Left forelimb (tissue), 1 donor: ENCODE measurements around the gene SMYD3.
"Not testable (repeated sequence)": the region's sequence is repeated elsewhere in the genome, so short reads cannot be mapped to it uniquely, and the experiment has no call there.

Source experiments
- DNase-seq: peaks from one replicate; pipeline ENCODE4 v3.0.0-alpha.2; 2018; ENCODE audit warnings: low spot score

The SMYD3 gene

DNA sequence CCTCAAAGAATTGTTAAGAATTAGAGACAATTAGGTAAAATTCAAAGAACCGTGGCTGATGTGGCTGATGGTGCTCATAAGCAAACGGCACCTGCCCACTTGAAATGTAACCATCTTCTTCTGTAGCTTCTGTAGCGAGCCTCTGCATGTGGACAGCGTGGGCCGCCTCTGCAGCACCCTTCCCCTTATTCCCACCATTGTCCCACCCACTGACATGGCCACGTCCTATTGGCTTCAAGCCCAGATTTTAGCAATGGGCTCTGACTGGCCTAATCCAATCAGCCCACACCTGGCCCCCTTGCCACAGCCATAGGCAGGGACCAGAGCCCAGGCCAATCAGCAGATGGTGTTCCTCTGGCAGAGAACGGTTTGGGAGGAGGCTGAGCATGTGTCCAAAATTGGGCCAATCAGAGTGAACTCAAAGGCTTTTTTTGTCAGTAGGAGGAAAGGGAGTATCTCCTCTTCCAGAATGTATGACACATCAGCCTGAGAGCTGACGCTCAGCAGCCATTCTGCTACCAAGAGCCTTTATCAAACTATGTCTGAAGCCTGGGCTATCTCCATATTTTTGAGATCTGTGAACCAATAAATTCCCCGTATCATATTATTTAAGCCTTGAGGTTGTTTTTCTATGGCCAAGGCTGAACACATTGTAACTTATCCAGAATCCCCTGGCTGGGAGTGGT, 518.5 kb downstream of the SMYD3 start:
- no peak for DNase-seq

DNA sequence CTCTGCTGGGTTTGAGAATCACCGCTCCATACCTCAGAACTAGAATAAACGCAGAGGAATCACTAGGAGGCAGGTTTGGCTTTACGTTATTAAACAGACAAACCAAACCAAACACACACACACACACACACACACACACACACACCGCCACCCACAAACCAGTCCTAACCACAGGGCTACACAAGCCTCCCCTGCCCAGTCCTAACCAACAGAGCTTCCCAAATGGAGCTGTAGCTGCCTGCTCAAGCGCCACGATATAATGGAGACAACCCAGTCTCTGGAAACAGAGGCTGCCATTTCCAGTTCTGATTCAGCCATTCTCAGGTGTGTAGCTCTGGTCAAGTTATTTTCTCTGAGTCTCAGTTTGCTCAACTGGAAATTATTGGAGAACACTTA, 519.1 kb downstream of the SMYD3 start:
- DNase-seq, result no peak

DNA sequence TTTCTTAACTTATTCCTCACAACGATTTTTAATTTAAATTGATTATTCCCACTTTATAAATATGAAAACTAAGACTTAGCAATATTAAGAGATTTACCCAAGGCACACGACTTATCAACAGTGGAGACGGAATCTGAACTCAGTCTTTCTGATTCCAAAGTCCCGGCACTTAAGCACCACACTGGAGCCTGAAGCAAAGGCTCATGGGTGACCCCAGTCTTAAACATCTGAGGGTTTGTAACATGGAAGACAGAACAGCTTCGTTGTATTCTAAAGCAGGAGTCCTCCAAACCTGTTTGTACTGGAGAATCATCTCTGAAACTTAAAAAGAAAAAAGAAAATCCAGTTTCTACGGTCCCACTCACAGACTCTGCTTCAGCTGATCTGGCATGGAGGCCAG, 519.5 kb downstream of the SMYD3 start:
- DNase-seq, result no peak

DNA sequence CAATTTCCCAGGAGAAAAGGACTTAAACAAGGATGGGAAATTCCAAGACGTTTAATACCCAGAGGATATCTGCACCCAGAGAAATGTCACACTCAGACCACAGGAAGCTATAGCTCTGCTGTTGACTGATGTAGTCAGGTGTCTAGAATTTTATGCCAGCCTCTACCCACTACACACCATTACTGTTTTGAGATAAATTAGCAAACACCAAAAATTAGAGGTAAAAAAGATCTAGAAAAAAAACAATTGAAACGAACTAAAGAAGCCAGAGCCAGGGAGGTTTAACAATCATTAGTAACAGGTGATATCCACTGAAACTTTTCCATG, 519.9 kb downstream of the SMYD3 start:
- DNase-seq, result no peak

DNA sequence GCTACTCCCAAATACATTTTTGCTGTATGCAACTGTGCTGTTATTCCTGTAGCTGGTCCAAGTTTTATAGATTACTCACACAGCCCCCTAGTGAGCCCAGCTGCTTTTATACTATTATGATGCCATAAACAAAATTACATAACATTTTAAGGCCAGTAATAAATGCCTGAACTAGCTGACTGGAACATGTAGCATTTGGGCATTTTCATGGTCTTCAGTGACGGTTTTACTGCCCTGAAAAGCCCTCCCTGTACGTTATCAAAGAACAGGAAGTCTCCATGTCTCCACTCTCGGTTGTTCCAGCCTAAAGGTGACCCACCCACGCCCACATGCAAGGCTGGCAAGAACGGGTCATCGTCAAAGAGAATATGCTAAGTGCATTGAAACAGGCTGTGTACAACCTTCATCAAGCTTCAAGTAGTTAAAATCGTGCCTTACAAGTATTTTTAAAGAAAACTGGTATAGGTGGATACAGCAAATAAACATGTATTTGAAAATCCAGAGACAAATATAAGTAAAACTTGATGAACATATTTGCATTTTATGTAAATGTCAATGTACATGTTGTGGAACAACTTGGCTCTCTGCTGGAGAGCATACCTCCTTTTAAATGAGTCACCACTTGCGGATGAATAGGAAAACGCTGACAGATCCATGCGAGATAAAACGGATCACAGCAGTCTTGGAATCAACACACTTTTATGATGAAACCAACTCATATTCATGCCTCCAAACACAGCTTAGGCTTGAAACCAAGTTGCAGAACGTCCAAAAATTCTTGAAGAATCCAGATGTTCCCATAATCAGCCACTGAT, 520.5 kb downstream of the SMYD3 start:
- no peak for DNase-seq

DNA sequence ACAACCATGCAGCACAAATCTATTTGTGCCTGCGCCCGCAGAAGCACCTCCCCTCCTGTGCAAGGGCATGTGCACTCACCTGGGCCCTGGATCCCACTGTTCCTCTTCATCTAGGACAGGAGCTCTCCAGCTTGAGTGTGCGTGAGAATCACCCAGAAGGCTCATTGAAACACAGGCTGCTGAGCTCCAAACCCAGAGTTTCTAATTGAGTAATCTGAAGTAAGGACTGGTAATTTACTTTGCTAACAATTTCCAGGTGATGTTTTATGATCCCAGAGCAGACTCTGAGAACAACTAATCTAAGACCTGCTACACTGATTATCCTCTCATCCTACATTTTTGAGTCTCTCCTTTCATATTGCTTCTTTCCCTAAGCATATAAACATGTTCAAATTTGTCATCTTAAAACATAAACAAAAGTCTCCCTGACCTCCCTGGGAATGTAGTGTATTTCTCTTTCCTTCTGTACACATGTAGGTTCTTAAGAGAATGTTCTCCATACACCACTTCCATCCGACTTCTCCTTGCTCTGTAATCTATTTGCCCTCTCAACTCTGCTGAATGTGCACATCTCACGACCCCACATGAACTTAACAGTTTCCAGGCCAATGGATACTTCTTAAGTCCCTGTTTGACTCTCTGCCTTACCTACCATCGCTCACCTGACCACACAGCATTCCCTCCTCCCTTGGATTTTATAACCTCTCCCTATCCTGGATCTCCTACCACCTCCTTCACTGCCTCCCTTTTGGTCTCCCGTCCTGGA, 522.5 kb downstream of the SMYD3 start:
- DNase-seq, result no peak

DNA sequence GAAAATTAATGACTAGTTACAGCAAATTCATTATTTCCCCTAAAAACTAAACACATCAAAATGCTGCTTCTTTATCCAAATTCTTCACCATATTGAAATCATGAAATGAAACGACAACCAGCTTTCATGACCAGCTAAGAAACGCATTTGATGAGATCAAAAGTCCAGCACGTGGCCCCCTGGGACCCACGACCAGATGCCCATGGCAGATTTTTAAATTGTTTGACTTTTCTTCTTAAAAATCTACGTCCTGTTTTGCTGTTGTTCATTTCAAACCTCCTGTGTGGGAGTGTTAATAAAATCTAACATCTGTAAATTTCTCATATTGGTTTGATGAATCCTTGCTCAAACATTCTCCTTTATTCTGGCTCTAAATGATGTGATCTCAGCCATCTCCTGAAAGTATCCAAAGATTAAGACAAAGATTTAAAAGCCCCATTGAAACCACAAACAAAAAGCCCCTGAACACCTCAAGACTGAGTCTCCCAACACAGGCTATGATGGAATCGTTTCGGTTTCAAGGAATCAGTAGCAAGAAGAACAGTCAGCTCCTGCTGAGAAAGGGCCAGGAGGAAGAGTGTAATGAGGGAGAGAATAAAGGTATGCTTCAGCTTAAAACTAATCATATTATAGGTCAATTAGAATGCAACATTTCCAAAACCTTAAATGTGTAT, 523.6 kb downstream of the SMYD3 start:
- DNase-seq, result no peak

DNA sequence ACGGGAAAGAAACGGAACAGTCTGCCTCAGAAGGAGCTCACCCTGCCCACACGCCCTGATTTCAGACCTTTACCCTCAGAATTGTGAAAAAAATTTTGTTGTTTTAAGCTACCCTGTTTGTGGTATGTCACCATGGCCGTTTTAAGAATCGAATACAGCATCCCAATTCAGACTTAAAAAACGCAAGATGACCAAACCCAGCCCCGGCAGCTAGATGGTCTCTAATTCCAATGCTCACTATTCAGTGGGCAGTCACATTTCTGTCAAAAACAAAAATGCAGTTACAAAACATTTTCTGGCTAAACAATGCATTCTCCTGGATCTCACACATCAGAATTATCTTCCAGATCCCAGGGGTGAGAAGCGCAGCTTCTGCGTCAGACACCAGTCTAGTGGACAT, 527.5 kb downstream of the SMYD3 start:
- no peak for DNase-seq

DNA sequence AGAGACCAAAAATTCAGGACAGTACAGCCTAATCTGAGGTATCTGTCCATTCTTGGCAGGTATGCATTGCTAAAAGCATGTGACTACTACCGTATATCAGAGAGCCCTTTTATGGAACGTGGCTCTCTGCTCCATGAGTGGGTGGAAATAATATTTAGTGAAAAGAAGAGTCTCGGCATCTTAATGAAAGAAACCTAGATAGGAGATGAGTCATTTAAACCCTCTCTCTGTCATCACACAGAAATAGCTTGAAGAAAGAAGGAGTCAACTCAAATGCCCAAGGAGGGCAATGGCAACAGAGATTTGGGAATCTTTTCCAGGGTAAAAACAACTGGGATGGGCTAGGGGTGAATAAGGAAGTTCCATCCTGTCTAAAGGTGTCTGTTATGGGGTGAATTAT, 528.2 kb downstream of the SMYD3 start:
- no peak for DNase-seq

DNA sequence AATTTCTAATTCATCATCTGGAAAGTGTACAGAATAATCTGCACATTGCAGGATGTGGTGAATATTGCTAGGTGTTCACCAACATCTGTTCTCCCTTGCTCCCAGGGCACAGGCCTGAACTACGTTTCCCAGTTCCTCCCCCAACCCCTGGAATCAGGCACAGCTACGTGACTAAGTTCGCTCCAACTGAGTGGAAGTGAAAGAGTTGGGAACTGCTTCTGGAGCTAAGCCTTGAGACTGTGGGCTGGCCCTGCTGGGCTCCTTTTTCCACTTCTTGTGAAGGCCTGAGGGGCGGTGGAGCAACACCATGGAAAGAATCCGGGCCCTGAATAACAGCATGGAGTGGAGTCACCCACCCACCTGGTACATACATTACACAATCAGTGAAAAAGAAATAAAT, 534.6 kb downstream of the SMYD3 start:
- DNase-seq, result no peak

DNA sequence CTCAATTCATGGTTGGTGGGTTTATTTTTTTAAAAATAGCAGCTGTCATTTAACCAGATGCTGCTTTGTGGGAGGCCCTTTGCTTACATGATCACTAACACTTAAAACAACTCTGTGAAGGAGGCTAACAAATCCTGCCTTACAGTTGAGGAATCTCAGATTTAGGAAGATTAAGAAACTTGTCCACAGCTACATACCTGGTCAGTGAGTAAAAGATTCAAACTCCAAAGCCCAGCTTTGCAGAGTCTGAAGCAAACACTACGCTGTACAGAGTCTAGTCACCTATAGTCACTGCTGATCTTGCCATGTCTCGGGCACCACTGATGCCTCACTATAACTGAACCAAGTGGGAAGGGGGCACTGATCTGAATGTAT, 535.4 kb downstream of the SMYD3 start:
- DNase-seq, result no peak

DNA sequence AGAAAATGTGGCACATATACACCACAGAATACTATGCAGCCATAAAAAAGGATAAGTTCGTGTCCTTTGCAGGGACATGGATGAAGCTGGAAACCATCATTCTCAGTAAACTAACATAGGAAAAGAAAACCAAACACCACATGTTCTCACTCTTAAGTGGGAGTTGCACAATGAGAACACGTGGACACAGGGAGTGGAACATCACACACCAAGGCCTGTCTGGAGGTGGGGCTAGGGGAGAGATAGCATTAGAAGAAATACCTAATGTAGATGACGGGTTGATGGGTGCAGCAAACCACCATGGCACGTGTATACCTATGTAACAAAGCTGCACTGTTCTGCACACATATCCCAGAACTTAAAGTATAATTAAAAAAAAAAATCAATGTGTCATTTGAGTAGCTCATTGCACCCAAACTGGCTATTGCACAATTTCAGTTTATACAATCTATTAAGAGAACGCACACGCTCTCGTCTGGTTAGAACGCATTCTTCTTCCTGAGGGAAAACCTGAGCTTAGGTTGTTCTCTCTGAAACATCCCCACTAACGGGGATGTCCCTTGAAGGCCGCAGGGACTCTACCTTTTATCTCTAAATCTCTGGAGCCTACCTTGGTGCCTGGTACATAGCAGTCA, 535.9 kb downstream of the SMYD3 start:
- DNase-seq, result not testable (repeated sequence)

DNA sequence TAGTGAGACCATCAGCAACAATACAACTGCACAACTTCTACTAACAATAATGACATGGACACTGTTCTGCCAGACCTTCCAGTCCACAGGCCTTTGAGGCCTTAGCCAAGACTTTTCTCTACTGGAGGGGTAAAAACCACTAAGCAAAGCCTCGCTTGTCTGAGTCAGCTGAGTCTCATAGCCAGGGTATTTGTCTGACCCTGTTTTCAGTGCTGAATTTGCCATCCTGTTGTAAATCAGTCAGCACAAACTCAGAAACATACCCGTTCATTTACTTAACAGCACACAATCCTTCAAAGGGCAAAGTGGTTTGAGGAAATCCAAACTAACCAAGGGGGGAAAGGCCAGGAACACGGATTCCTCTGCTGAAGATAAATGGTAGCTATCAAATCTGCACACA, 537.8 kb downstream of the SMYD3 start:
- DNase-seq, result no peak

DNA sequence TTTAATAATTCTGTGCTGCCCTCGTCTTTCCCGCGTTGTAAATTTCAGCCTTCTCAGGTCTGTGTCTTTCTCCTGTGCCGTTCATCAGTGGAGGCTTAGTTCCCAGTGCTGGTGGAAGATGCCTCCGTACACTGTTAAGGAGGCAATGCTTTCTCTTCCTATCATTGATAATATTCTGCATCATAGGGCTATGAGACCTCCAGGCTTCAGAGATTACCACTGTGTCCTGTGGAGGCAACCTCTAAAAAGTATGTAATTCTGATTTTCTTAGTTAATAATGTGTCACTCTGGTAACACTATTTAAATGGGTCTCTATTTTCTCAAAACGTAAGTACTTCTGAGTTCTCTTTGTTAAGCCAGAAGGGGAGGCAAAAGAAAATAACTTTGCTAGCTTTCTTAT, 538.3 kb downstream of the SMYD3 start:
- DNase-seq, result no peak

DNA sequence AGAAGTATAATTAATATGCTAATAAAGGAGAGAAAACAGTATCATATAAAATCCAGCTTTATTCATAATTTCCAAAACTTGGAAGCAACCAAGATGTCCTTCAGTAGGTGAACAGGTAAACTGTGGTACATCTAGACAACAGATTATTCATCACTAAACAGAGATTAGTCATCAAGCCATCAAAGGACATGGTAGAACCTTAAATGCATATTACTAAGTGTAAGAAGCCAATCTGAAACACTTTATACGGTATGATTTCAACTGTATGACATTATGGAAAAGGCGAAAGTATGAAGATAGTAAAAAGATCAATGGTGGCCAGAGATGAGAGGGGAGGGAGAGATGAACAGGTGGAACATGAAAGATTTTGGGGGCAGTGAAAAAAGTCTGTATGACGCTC, 541.7 kb downstream of the SMYD3 start:
- DNase-seq, result no peak

DNA sequence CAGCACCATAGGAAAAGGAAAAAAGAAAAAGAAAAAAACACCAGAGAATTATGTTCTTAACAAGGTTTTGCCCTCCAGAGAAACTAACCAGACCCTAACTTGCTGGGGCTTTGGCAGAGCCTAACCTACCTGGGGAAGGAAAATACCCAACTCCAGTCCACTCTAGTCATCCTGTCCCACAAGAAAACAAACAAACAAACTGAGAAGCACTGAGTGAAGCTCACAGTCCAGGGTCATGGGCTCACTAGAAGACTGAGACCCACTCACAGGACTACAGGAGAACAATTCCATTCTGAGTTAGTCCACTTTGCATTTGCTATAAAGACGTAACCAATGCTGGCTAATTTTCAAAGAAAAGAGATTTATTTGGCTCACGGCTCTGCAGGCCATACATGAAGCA, 543.4 kb downstream of the SMYD3 start:
- DNase-seq, result no peak

DNA sequence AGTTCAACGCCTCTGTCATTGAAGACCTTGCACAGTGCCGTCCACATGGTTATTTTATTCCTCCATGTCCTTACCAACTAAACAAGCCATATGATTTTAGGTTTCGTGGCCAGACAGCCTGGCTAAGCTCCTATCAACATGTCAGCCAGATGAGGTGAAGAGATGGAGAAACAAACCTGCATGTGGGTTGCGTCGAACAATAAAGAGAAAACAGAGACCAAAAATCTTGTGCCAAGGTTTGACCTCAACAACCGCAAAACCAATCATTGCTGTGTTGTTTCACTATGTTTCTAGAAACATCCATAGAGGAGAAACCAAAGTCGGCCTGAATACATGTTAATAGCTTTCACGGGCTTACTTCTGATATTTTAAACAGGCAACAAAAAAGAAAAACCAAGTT, 544.6 kb downstream of the SMYD3 start:
- no peak for DNase-seq

DNA sequence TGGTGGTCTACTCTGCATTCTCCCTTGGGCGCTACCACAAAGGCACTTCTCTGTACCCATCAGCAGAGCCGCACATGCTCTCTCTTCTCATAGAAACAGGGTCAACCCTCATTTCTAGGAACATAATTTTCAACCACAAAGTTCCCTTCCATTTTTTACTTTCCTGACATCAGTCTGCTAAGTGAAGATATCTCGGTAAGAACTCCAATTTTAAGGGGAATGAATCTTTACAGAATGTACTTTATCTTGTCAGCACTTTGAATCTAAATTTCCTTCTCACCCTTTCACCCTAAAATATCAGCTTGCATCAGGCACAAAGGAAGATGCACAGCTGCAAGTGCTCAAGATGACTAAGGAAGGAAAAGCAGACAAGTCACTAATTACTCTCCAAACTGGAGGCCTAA, 545.9 kb downstream of the SMYD3 start:
- no peak for DNase-seq

DNA sequence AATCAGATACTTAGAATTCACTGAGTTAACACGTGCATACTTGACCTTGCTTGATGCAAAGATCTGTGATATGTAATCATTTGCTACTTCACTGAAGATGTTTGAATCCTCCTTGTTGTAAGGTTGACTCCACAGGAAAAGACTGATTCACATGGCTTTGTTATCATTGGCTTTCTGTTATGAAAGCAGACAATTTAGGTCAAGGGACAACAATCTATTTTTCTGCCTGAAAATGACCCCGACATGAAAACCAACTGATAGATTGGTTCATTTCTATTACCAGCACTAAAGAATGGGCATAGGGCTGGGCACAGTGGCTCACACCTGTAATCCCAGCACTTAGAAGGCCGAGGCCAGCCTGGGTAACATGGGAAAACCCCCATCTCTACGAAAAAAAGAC, 546.9 kb downstream of the SMYD3 start:
- DNase-seq, result no peak

DNA sequence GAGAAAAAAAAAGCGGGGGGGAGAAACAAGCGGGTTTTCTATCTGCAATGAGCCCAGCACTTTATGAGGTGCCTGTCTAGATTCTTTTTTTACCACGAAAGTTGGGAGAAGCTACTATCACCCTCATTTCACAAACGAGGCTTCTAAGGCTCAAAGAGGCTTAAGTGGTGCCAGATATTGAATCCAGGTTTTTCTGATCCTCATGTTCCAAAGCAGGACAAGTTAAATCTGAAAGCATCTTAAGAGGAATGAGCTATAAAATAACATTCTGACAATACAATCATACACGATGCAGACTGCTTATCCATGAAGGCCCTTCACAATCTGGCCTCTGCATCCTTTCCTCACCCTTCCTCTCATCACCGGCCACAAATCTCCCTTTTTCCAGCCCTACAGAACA, 549.1 kb downstream of the SMYD3 start:
- no peak for DNase-seq

DNA sequence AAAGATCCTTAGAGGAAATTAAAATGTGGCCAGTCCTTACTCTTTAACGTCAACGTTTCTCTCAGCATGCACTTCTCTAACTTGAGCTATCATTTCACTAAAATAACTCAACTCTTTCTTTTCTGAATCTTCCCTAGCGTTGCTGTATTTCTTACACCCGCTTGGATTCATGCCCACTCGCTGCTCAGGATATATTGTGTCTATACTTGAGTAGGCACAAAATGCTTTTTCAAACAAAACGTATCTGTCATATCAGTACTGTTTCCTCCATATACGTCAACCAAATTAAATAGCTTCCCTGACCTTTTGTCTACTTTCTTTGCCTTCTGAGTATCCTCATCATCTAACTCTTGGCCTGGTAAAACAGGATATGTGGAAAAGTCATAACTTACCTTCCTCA, 549.7 kb downstream of the SMYD3 start:
- DNase-seq, result no peak

DNA sequence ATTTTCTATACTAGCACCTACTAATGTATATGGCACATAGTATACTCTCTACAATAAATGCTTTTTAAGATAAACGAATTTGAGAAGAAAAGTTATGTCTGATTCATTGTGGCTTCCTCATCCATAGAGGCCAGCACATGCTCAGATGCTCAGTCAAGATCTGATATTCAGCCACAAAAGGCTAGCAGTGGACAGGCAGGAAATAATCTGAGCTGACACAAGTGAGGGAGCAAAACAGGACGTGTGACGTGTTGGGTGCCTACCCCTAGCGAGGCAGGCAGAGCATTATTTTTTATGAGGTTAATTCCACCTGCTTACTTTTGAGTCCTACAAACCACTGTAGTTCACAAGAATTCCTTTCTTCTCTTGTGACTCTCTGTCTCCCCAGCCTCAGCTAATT, 550.9 kb downstream of the SMYD3 start:
- no peak for DNase-seq
